Gastrocnemius medialis (tissue), 4 donors: ENCODE results near the gene PXT1. TPM values are rescaled to one million over a fixed set of nuclear protein-coding genes. Genes with fewer than 3 reads are reported as not detected.

Source experiments
- ATAC-seq, 2 donors: fragments of 150-250 bp; one replicate each; pipeline ENCODE4 v1.9.1; 2016
- DNase-seq, 2 donors: peaks; one replicate each; pipeline ENCODE4 v3.0.0-alpha.2; 2019
- H3K27ac ChIP-seq, 4 donors: fragments of 200-600 bp; sonication (generic); 1 replicate in 1 of 4; 2 replicates in 3 of 4; pipeline ENCODE4 v1.5.1; 2016 to 2018; ENCODE audit warnings: mild to moderate bottlenecking in 2 of 4, moderate library complexity in 1 of 4
- H3K27me3 ChIP-seq, 3 donors: fragments of 200-600 bp; sonication (generic) in 2 of 3; 1 replicate in 1 of 3; 2 replicates in 2 of 3; pipeline versions ENCODE4 v1.5.1 to v1.6.0; 2016 to 2019; ENCODE audit warnings: mild to moderate bottlenecking in 1 of 3, moderate library complexity in 1 of 3
- H3K36me3 ChIP-seq, 2 donors: fragments of 200-600 bp; sonication (generic) in 1 of 2; one replicate each; pipeline ENCODE4 v1.5.1; 2017 to 2018
- H3K4me1 ChIP-seq, 2 donors: fragments of 200-600 bp; sonication (generic) in 1 of 2; one replicate each; pipeline ENCODE4 v1.5.1; 2016 to 2017; ENCODE audit warnings: mild to moderate bottlenecking in 2 of 2
- H3K4me3 ChIP-seq, 4 donors: fragments of 200-600 bp; sonication (generic) in 3 of 4; 1 replicate in 1 of 4; 2 replicates in 3 of 4; pipeline ENCODE4 v1.5.1; 2016 to 2019; ENCODE audit warnings: mild to moderate bottlenecking in 2 of 4
- H3K9me3 ChIP-seq, 3 donors: fragments of 200-600 bp; sonication (generic) in 2 of 3; 1 replicate in 1 of 3; 2 replicates in 2 of 3; pipeline ENCODE4 v1.5.1; 2016 to 2019
- POLR2A ChIP-seq, 2 donors: fragments of 450-650 bp; IDR thresholded peaks; one replicate each; pipeline ENCODE4 v1.6.1; 2017; ENCODE audit warnings: antibody characterized with exemption in 2 of 2, mild to moderate bottlenecking in 2 of 2, moderate library complexity in 2 of 2
- in situ Hi-C, 4 donors: fragments of 200-750 bp; cut with MboI; loops; one replicate each; pipeline versions ENCODE4 v1.15.0 to v1.8.0; 2017; ENCODE audit warnings: low sequenced_read_pairs in 4 of 4
- intact Hi-C: fragments of 100-400 bp; cut with DNase I; formaldehyde crosslinking; loops from one replicate; pipeline ENCODE4 v1.15.1; 2023; ENCODE audit warnings: low total_unique reads
- total RNA-seq, 4 donors: library from RNA; depleted of rRNA; stranded (reverse); fragments of >200 nt; gene quantifications; one replicate each; pipeline versions ENCODE4 v1.1.0 to v1.2.3, GENCODE V29; 2016
- TF ChIP-seq, protein P1 (sequence below), 5 experiments: fragments of 450-650 bp in 3 of 5; fragments of 200-600 bp in 2 of 5; sonication (generic) in 2 of 5; IDR thresholded peaks in 4 of 5; conservative IDR thresholded peaks in 1 of 5; 1 replicate in 4 of 5; 2 replicates in 1 of 5; pipeline ENCODE4 v1.5.1; 2016 to 2019; ENCODE audit warnings: antibody characterized with exemption in 5 of 5, mild to moderate bottlenecking in 3 of 5, moderate library complexity in 3 of 5

Gene PXT1
- total RNA-seq, 4 donors from 2014 or later = not detected

DNA sequence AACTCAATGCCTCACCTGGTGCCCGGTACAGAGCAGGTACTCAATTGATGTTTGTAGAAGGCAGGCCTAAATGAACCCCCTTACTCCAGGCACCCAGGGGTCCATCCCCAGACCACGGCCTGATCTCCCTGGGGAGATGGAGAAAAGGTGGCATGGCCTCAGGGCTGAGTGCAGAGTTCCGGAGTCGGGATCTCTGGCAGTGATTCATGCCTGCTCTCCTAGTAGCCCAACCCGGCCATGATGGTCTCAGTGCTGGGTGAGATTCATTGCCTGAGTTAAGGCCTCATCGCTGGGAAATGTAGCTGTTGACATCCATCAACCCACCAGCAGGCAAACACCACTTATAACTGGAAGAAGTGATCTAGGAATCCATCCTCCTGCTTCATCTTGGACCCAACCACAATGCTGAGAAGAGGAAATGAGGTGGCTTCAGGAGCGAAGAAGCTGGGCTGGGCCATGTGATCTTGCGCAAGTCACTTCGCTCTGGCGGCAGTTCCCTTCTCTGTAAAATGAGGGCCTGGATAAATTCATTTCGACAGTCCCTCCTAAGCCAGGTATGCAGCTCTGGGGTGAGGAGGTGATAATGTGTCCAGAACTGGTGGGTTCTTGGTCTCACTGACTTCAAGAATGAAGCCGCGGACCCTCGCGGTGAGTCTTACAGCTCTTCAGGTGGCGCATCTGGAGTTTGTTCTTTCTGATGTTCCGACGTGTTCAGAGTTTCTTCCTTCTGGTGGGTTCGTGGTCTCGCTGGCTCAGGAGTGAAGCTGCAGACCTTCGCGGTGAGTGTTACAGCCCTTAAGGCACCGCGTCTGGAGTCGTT lies 79.9 kb downstream of the PXT1 start:
- no peaks in the 10 kb centered on the region for H3K36me3 ChIP-seq
- H3K4me3 ChIP-seq = no peak overlapping the region
- TF ChIP-seq POLR2A (IDR thresholded peaks at IDR 0.05) = no peak
- TF ChIP-seq, protein P1, sequence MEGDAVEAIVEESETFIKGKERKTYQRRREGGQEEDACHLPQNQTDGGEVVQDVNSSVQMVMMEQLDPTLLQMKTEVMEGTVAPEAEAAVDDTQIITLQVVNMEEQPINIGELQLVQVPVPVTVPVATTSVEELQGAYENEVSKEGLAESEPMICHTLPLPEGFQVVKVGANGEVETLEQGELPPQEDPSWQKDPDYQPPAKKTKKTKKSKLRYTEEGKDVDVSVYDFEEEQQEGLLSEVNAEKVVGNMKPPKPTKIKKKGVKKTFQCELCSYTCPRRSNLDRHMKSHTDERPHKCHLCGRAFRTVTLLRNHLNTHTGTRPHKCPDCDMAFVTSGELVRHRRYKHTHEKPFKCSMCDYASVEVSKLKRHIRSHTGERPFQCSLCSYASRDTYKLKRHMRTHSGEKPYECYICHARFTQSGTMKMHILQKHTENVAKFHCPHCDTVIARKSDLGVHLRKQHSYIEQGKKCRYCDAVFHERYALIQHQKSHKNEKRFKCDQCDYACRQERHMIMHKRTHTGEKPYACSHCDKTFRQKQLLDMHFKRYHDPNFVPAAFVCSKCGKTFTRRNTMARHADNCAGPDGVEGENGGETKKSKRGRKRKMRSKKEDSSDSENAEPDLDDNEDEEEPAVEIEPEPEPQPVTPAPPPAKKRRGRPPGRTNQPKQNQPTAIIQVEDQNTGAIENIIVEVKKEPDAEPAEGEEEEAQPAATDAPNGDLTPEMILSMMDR (IDR thresholded peaks at IDR 0.05 in 4 of 5, conservative IDR thresholded peaks at IDR 0.05 in 1 of 5) = no peak
- H3K27ac ChIP-seq = no peak overlapping the region
- no peaks in the 10 kb centered on the region for H3K27me3 ChIP-seq
- H3K4me1 ChIP-seq = peaks cover 8 to 10% of the 10 kb centered on the region in 2 donors
- in situ Hi-C loops = loop anchor here in 2 of 4 donors (10.0 to 25.0 kb wide), 2 partner anchors 58 to 250 kb away; no protein-coding TSS in a partner anchor
- no peaks in the 10 kb centered on the region for H3K9me3 ChIP-seq
- DNase-seq = no peak
- intact Hi-C loops = loop anchor here (10.0 kb wide), 1 partner anchor 238 kb away; no protein-coding TSS in a partner anchor
- no peak for ATAC-seq

DNA sequence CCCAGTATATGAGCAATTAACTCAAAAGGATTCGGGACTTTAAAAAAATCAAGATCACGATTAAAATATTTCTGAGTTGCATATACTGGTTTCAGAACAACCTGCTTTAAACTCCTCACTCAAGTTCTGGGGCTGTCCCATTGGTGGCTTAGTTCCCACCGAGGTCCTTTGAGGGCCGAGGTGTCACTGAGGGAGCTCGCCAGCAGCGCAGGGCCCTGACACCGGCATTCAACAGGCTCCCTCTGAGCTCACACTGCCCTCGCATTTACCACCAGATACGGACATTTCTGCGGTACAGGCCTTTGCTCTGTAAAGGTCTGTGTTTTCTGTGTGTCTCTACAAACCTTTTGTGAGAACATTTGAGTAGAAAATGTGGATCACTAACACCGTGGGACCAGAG lies 81.6 kb downstream of the PXT1 start:
- ATAC-seq = no peak
- Histone ChIP-seq H3K27ac (peak overlapping the region in 3 of 4 donors; percentile 37 to 54 (median 39)), H3K9me3 (no peaks in the 10 kb centered on the region), H3K36me3 (no peaks in the 10 kb centered on the region), H3K4me3 (no peak overlapping the region), H3K4me1 (peaks cover 8 to 10% of the 10 kb centered on the region in 2 donors), H3K27me3 (no peaks in the 10 kb centered on the region)
- intact Hi-C loops (loop anchor here (2.0 to 10.0 kb wide), 2 partner anchors 20 to 236 kb away; no protein-coding TSS in a partner anchor), in situ Hi-C loops (loop anchor here in 2 of 4 donors (10.0 to 25.0 kb wide), 2 partner anchors 56 to 249 kb away; no protein-coding TSS in a partner anchor)
- DNase-seq = no peak
- TF ChIP-seq POLR2A (IDR thresholded peaks at IDR 0.05) = no peak
- TF ChIP-seq, protein P1 (IDR thresholded peaks at IDR 0.05 in 4 of 5, conservative IDR thresholded peaks at IDR 0.05 in 1 of 5) = no peak

DNA sequence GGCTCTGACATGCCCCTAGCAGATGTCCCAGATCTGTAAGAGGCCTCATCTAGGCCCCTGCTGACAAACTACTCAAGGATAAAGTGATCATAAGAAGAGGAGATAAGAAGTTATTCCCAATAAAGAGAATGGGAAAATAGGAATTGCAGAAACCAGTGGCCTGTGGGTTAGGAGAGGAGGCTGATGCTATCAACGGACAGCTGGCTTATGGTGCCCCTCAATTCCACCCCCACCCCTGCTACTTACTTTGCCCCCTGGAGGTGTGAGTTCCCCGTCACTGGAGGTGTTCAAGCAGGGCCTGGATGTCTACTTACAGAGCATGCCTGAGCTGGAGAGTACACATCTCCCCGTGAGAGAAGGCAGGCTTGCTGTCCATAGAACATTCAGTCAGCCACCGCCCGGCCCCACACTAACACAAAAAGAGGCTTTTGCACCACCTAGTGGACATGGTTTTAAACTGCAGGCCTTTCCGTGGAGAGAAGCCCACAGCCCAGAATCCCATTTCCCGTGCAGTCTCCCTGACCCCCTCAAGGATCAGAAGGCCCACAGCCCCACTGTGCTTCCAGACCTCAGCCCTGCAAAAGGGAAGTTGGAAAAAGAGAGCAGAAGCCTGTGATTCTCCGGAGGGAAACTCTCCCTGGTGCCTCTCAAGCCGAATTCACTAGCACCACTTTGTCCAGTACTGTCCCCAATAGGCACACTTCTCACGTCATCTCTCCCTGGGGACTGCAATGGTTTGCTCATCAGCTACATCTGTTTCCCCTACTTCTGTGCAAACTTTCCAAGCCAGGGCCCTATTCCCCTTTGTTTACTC lies 82.2 kb downstream of the PXT1 start:
- H3K27ac ChIP-seq = peak overlapping the region in 3 of 4 donors; percentile 3 to 59 (median 55)
- no peaks in the 10 kb centered on the region for H3K9me3 ChIP-seq
- H3K4me1 ChIP-seq = peaks cover 8 to 10% of the 10 kb centered on the region in 2 donors
- peak; percentile 69 to 86 for ATAC-seq
- no peak overlapping the region for H3K4me3 ChIP-seq
- no peaks in the 10 kb centered on the region for H3K36me3 ChIP-seq
- intact Hi-C loops = loop anchor here (1.0 to 10.0 kb wide), 3 partner anchors 20 to 236 kb away; no protein-coding TSS in a partner anchor
- in situ Hi-C loops = loop anchor here in 2 of 4 donors (10.0 to 25.0 kb wide), 2 partner anchors 56 to 248 kb away; no protein-coding TSS in a partner anchor
- DNase-seq = peak; percentile 56
- no peak for TF ChIP-seq POLR2A (IDR thresholded peaks at IDR 0.05)
- TF ChIP-seq, protein P1 (IDR thresholded peaks at IDR 0.05 in 4 of 5, conservative IDR thresholded peaks at IDR 0.05 in 1 of 5) = peak; percentile 70 to 84 (median 82)
- no peaks in the 10 kb centered on the region for H3K27me3 ChIP-seq

DNA sequence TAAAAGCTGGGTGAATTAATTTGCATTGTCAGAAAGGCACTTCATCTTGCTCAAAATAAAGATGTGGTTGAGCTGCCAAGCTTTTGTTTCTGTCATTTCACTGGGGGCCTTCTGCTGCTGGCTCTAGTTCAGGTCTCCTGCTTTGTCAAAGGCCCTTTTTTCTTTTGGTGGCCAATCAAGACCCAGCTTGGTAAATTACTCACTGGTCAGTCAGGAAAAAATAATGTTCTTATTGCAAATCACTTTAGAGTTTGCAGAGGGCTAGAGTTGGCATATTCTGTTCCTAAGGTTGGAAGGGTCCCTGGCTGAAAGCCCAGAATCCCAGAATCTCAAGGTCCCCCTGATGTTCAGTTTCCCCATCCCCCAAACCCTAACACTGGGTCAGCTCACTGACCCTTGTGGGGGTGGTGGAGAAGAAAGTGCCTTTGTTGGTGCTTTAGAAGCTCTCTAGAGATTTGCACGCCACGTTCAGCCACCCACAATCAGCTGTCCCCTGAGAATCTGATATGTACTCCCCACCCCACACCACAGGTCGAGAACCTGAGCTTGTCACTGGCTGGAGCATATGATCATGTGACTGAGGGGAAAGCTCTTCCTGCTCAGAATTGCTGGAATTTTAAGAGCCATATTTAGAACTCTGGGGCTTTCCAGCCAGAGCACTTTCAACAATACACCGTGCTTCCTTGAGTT lies 84.3 kb downstream of the PXT1 start:
- Histone ChIP-seq H3K4me3 (no peak overlapping the region), H3K27me3 (peaks cover 0 to 5% (median 0%) of the 10 kb centered on the region in 3 donors), H3K27ac (peak overlapping the region in 2 of 4 donors; percentile 25 to 45), H3K36me3 (no peaks in the 10 kb centered on the region), H3K9me3 (no peaks in the 10 kb centered on the region), H3K4me1 (peaks cover 8 to 10% of the 10 kb centered on the region in 2 donors)
- DNase-seq (no peak), ATAC-seq (peak; percentile 25 to 45)
- in situ Hi-C loops = loop anchor here in 1 of 4 donors (25.0 kb wide), 1 partner anchor 246 kb away; no protein-coding TSS in a partner anchor
- TF ChIP-seq, protein P1 (IDR thresholded peaks at IDR 0.05 in 4 of 5, conservative IDR thresholded peaks at IDR 0.05 in 1 of 5) = no peak
- TF ChIP-seq POLR2A (IDR thresholded peaks at IDR 0.05) = no peak
- intact Hi-C loops = no loop called here
